Measurements from ENCODE around the gene TXLNB.
A peak's percentile ranks its signal among the peaks of the same experiment; 100 is the strongest.
"Not testable (repeated sequence)": the region's sequence is repeated elsewhere in the genome, so short reads cannot be mapped to it uniquely, and the experiment has no call there.

Gene TXLNB

GRCh38 chr6:139235661-139236060 lies 56.1 kb downstream of the TXLNB start:
- no peak overlapping the region for H3K27ac ChIP-seq (ENCODE audit: low read length)
- no peaks in the 10 kb centered on the region for H4K20me1 ChIP-seq (ENCODE audit: insufficient read depth, low read length)
- DNase-seq: no peak
- H3K9me2 ChIP-seq (replicated peaks; ENCODE audit: insufficient read depth, low read length): no peaks in the 10 kb centered on the region
- no peaks in the 10 kb centered on the region for H3K27me3 ChIP-seq (replicated peaks; ENCODE audit: insufficient read depth, low read length)
- no peak overlapping the region for H3K9ac ChIP-seq (ENCODE audit: low read length)
- no peaks in the 10 kb centered on the region for H3K9me3 ChIP-seq (replicated peaks; ENCODE audit: insufficient read depth, low read length)
- no peaks in the 10 kb centered on the region for H3K79me2 ChIP-seq (ENCODE audit: low read length)
- no peak overlapping the region for H2AFZ ChIP-seq (ENCODE audit: low read length)
- H3K36me3 ChIP-seq (replicated peaks; ENCODE audit: insufficient read depth, low read length): no peaks in the 10 kb centered on the region
- peaks cover 10% of the 10 kb centered on the region for H3K4me1 ChIP-seq (ENCODE audit: low read length)
- H3K4me2 ChIP-seq (ENCODE audit: low read depth, low read length): no peak overlapping the region
- TF ChIP-seq EZH2phosphoT487 (IDR thresholded peaks at IDR 0.05; ENCODE audit: low read length): no peak
- TF ChIP-seq EZH2 (optimal IDR thresholded peaks at IDR 0.05; ENCODE audit: low read depth, low read length): no peak
- TF ChIP-seq CTCF (IDR thresholded peaks at IDR 0.05; ENCODE audit: low read length): no peak
- peaks cover 5% of the 10 kb centered on the region for H3F3A ChIP-seq (ENCODE audit: insufficient read depth, low read length)
- H3K4me3 ChIP-seq (ENCODE audit: low read length): no peak overlapping the region

DNA sequence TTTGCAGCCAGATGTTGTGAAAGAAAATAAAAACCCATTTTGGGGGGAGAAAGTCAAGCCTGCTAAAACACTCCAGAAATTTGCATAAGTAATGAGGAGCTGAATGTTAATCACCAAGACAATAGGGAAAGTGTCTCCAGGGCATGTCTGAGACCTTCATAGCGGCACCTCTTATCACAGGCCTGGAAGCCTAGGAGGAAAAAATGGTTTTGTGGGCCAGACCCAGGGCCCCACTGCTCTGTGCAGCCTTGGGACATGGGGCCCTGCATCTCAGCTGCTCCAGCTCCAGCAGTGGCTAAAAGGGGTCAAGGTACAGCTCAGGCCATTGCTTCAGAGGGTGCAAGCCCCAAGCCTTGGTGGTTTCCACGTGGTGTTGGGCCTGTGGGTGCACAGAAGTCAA lies 57.6 kb downstream of the TXLNB start:
- not testable (repeated sequence) for H3K9me2 ChIP-seq (replicated peaks; ENCODE audit: insufficient read depth, low read length); H4K20me1 ChIP-seq (ENCODE audit: insufficient read depth, low read length); H3K9me3 ChIP-seq (replicated peaks; ENCODE audit: insufficient read depth, low read length); H3K27ac ChIP-seq (ENCODE audit: low read length); H3K4me3 ChIP-seq (ENCODE audit: low read length); H3K27me3 ChIP-seq (replicated peaks; ENCODE audit: insufficient read depth, low read length); H3K36me3 ChIP-seq (replicated peaks; ENCODE audit: insufficient read depth, low read length); DNase-seq; H3K4me2 ChIP-seq (ENCODE audit: low read depth, low read length); H3K79me2 ChIP-seq (ENCODE audit: low read length); H3K9ac ChIP-seq (ENCODE audit: low read length); H2AFZ ChIP-seq (ENCODE audit: low read length)
- Histone ChIP-seq H3K4me1 (ENCODE audit: low read length) (peaks cover 22% of the 10 kb centered on the region), H3F3A (ENCODE audit: insufficient read depth, low read length) (peaks cover 16% of the 10 kb centered on the region)

GRCh38 chr6:139231206-139231605 lies 60.6 kb downstream of the TXLNB start:
- Histone ChIP-seq H3F3A (ENCODE audit: insufficient read depth, low read length) (peaks cover 16% of the 10 kb centered on the region), H4K20me1 (ENCODE audit: insufficient read depth, low read length) (no peaks in the 10 kb centered on the region), H3K27ac (ENCODE audit: low read length) (peak overlapping the region; percentile 73; the same call in 1 of the 2 replicates), H3K36me3 (replicated peaks; ENCODE audit: insufficient read depth, low read length) (no peaks in the 10 kb centered on the region), H3K4me2 (ENCODE audit: low read depth, low read length) (peak overlapping the region; percentile 55), H3K9me3 (replicated peaks; ENCODE audit: insufficient read depth, low read length) (no peaks in the 10 kb centered on the region), H3K4me1 (ENCODE audit: low read length) (peaks cover 26% of the 10 kb centered on the region), H3K4me3 (ENCODE audit: low read length) (no peak overlapping the region), H3K27me3 (replicated peaks; ENCODE audit: insufficient read depth, low read length) (no peaks in the 10 kb centered on the region), H2AFZ (ENCODE audit: low read length) (peak overlapping the region; percentile 66), H3K9ac (ENCODE audit: low read length) (peak overlapping the region; percentile 1; the same call in 1 of the 2 replicates), H3K79me2 (ENCODE audit: low read length) (no peaks in the 10 kb centered on the region), H3K9me2 (replicated peaks; ENCODE audit: insufficient read depth, low read length) (no peaks in the 10 kb centered on the region)
- no peak for DNase-seq
- no peak for TF ChIP-seq EZH2phosphoT487 (IDR thresholded peaks at IDR 0.05; ENCODE audit: low read length)
- TF ChIP-seq EZH2 (optimal IDR thresholded peaks at IDR 0.05; ENCODE audit: low read depth, low read length): no peak
- no peak for TF ChIP-seq CTCF (IDR thresholded peaks at IDR 0.05; ENCODE audit: low read length)

DNA sequence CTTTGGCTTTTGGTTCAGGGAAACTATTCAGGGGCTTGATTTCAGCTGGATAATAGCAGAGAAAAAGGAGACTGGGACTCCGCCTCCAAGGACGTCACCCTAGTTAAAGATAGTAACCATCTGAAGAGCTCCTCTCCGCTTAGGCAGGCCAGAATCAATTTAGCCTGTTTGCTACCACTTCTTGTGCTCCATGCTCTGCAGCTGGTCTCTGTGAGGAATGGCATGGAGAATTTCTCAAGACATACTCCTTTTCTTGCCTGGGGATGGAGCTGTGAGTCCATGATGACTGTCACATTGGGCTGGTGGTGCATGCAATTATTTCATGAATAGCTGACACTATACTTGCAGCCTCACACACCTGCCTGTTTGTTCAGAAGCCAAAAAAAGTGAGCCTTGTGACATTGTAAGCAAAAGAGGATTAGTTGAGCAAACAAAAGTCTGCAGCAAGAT lies 61.4 kb downstream of the TXLNB start:
- H3K27ac ChIP-seq (ENCODE audit: low read length): peak overlapping the region; percentile 73
- H3K4me3 ChIP-seq (ENCODE audit: low read length): 0 out of 2 replicates have a peak overlapping the region, but pooled peaks have one; percentile 8
- peak overlapping the region; percentile 36 for H3K9ac ChIP-seq (ENCODE audit: low read length)

DNA sequence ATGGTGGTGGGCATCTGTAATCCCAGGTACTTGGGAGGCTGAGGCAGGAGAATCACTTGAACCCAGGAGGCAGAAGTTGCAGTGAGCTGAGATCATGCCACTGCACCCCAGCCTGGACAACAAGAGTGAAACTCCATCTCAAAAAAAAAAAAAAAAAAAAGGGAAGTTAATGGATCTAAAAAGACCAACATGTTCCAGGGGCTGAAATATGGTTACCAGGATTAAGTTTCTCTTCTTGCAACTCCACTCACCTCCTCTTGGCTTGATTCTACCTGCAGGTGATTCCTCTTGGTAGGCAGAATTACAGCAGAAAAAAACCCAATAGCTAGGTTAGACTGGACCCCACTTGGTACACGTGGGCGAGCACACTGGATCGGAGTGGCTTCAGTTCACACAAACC lies 63.4 kb downstream of the TXLNB start:
- H3K79me2 ChIP-seq (ENCODE audit: low read length); H3K9me3 ChIP-seq (replicated peaks; ENCODE audit: insufficient read depth, low read length); H3K27me3 ChIP-seq (replicated peaks; ENCODE audit: insufficient read depth, low read length); H3K36me3 ChIP-seq (replicated peaks; ENCODE audit: insufficient read depth, low read length); H2AFZ ChIP-seq (ENCODE audit: low read length); H3K9me2 ChIP-seq (replicated peaks; ENCODE audit: insufficient read depth, low read length); H3K9ac ChIP-seq (ENCODE audit: low read length); H3K4me2 ChIP-seq (ENCODE audit: low read depth, low read length); H4K20me1 ChIP-seq (ENCODE audit: insufficient read depth, low read length); DNase-seq; H3K27ac ChIP-seq (ENCODE audit: low read length); H3K4me3 ChIP-seq (ENCODE audit: low read length): not testable (repeated sequence)
- Histone ChIP-seq H3K4me1 (ENCODE audit: low read length) (peaks cover 26% of the 10 kb centered on the region), H3F3A (ENCODE audit: insufficient read depth, low read length) (peaks cover 16% of the 10 kb centered on the region)

More for the DNA sequence above, 61.4 kb downstream of the TXLNB start:
- Histone ChIP-seq H3K27me3 (replicated peaks; ENCODE audit: insufficient read depth, low read length) (no peaks in the 10 kb centered on the region), H4K20me1 (ENCODE audit: insufficient read depth, low read length) (no peaks in the 10 kb centered on the region), H3K9me2 (replicated peaks; ENCODE audit: insufficient read depth, low read length) (no peaks in the 10 kb centered on the region), H3K4me2 (ENCODE audit: low read depth, low read length) (peak overlapping the region; percentile 55), H3K9me3 (replicated peaks; ENCODE audit: insufficient read depth, low read length) (no peaks in the 10 kb centered on the region), H2AFZ (ENCODE audit: low read length) (peak overlapping the region; percentile 53), H3K79me2 (ENCODE audit: low read length) (no peaks in the 10 kb centered on the region), H3K4me1 (ENCODE audit: low read length) (peaks cover 26% of the 10 kb centered on the region), H3F3A (ENCODE audit: insufficient read depth, low read length) (peaks cover 16% of the 10 kb centered on the region), H3K36me3 (replicated peaks; ENCODE audit: insufficient read depth, low read length) (no peaks in the 10 kb centered on the region)
- DNase-seq: peak; percentile 80
- TF ChIP-seq EZH2phosphoT487 (IDR thresholded peaks at IDR 0.05; ENCODE audit: low read length): no peak
- peak; percentile 49 for TF ChIP-seq CTCF (IDR thresholded peaks at IDR 0.05; ENCODE audit: low read length)
